Loucy (cell line): ENCODE results near the gene THPO.

Experiments used
- EZH2phosphoT487 ChIP-seq: fragments of 200-600 bp; IDR thresholded peaks from 2 replicates; pipeline ENCODE4 v1.6.1; 2018; ENCODE audit warnings: antibody characterized with exemption, mild to moderate bottlenecking, moderate library complexity, borderline replicate concordance
- TF ChIP-seq, protein P1 (sequence below): fragments of 200-600 bp; sonication (generic); conservative IDR thresholded peaks from 2 replicates; pipeline ENCODE4 v1.5.1; 2014; ENCODE audit warnings: mild to moderate bottlenecking, antibody characterized with exemption, low read length

- TF ChIP-seq, protein P1, sequence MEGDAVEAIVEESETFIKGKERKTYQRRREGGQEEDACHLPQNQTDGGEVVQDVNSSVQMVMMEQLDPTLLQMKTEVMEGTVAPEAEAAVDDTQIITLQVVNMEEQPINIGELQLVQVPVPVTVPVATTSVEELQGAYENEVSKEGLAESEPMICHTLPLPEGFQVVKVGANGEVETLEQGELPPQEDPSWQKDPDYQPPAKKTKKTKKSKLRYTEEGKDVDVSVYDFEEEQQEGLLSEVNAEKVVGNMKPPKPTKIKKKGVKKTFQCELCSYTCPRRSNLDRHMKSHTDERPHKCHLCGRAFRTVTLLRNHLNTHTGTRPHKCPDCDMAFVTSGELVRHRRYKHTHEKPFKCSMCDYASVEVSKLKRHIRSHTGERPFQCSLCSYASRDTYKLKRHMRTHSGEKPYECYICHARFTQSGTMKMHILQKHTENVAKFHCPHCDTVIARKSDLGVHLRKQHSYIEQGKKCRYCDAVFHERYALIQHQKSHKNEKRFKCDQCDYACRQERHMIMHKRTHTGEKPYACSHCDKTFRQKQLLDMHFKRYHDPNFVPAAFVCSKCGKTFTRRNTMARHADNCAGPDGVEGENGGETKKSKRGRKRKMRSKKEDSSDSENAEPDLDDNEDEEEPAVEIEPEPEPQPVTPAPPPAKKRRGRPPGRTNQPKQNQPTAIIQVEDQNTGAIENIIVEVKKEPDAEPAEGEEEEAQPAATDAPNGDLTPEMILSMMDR, result no peak
- no peak for TF ChIP-seq EZH2phosphoT487
Measured at GRCh38 chr3:184423561-184423960, 45.6 kb upstream of the THPO start.
